ENCODE results near the gene IL32.

- TF ChIP-seq CTCF (conservative IDR thresholded peaks at IDR 0.05; ENCODE audit: low read length) (no peak), EZH2phosphoT487 (IDR thresholded peaks at IDR 0.05; ENCODE audit: borderline replicate concordance) (no peak)
Measured at GRCh38 chr16:3035972-3036725, 29.3 kb upstream of the IL32 start.

All from Loucy (cell line).